ENCODE measurements around the gene EFS. TPM values are rescaled to one million over a fixed set of nuclear protein-coding genes. Genes with fewer than 3 reads are reported as not detected.

EFS gene, protein sequence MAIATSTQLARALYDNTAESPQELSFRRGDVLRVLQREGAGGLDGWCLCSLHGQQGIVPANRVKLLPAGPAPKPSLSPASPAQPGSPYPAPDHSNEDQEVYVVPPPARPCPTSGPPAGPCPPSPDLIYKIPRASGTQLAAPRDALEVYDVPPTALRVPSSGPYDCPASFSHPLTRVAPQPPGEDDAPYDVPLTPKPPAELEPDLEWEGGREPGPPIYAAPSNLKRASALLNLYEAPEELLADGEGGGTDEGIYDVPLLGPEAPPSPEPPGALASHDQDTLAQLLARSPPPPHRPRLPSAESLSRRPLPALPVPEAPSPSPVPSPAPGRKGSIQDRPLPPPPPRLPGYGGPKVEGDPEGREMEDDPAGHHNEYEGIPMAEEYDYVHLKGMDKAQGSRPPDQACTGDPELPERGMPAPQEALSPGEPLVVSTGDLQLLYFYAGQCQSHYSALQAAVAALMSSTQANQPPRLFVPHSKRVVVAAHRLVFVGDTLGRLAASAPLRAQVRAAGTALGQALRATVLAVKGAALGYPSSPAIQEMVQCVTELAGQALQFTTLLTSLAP
- total RNA-seq (2022) (0.14 and 0.16 TPM in 2 replicates), Bru-seq, nascent RNA (percentile 11 among the genes with signal in this experiment), BruChase-seq, experiment 1, labeled RNA remaining after a 2-hour chase (not detected), BruChase-seq, experiment 2, labeled RNA remaining after a 6-hour chase (not detected)
- long read RNA-seq: 0 reads

DNA sequence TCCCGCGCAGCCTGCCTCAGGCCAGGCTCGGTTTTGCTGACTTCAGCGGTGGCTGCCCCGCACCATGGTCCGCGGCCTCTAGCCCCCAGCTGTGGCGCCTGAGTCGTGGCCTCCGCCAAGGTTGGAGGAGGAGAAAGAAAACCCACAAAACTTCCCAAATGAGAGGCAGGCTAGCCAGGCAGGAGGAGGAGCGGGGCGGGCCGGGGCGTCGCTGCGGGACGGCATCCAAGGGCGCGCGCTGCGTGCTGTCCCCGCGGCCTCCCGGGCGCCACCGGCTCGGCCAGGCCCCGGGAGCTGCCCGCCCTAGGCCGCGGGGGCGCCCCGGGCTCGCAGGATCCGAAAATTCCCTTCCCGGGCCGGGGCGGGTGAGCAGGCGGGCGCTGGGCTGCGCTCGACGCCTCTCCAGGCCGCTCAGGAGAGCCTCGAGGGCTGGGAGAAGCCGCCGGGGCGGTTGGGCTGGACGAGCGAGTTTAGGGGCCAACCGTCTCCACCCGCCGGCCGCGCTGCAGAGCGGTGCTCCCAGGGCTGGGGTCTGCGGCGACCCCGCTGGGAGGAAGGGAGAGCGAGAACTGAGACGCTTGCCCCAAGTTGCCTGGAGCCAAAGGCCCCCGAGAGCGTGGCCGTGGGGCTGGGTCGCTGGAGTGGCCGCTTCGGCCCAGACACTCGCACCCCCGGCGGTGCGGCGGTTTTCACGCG, at the start of gene EFS:
TSS of gene EFS (minus strand) at position 137 of the 696 bp plus-strand sequence. CDS start 147 bp downstream, outside the sequence.
- peaks cover 6% of the 10 kb centered on the region for H3K36me3 Mint-ChIP-seq (ENCODE audit: insufficient read depth, unreplicated experiment)
- POLR2A ChIA-PET: no interaction called here
- CTCF ChIA-PET: no interaction called here
- no peak for DNase-seq
- H3K4me1 ChIP-seq: no peaks in the 10 kb centered on the region
- H3K4me1 Mint-ChIP-seq (ENCODE audit: low read depth, unreplicated experiment): no peaks in the 10 kb centered on the region
- H3K4me3 Mint-ChIP-seq (ENCODE audit: unreplicated experiment): peak within 1 kb of the TSS; percentile 20
- no peaks in the 10 kb centered on the region for H3K9me3 ChIP-seq
- H3K9me3 Mint-ChIP-seq (ENCODE audit: unreplicated experiment): no peaks in the 10 kb centered on the region
- intact Hi-C loops (cut with micrococcal nuclease; ENCODE audit: unreplicated experiment): no loop called here
- H3K27me3 ChIP-seq (replicated peaks; ENCODE audit: control insufficient read depth, insufficient read depth, low read length): no peaks in the 10 kb centered on the region
- BruUV-seq (replicated peaks): no TSS peak
- no peak for TF ChIP-seq CTCF (IDR thresholded peaks at IDR 0.05; ENCODE audit: insufficient read depth in 1 of 2, low read depth in 1 of 2, low read length in 1 of 2, severe bottlenecking in 1 of 2, unreplicated experiment in 1 of 2)
- H3K4me3 ChIP-seq (ENCODE audit: low read depth, low read length): no peak within 1 kb of the TSS
- no peak within 1 kb of the TSS for H3K27ac Mint-ChIP-seq (ENCODE audit: unreplicated experiment)
- no peaks in the 10 kb centered on the region for H3K27me3 Mint-ChIP-seq (ENCODE audit: insufficient read depth, unreplicated experiment)
- H3K36me3 ChIP-seq (ENCODE audit: control insufficient read depth, insufficient read depth, low read length): no peaks in the 10 kb centered on the region

DNA sequence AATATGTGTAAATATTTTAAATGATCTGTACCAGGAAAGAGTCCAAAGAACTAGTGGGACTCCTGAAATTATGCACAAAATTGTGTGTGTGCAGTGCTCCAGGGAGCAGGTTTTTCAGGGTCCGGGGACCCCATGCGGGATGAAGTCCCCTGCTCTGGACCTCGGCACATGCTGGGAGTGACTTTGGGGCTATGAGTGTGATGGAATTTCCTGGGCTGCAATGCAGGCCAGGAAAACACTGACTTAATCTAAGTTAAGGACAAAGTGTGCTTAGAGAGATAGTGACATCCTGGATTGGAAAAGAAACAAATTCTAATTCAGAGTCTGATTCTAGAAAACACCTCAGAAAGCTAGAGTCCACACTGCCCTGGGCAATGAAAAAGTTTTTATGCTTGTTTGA, 49.3 kb upstream of the EFS start:
- DNase-seq: no peak
- no peak overlapping the region for H3K4me3 Mint-ChIP-seq (ENCODE audit: unreplicated experiment)
- H3K27me3 Mint-ChIP-seq (ENCODE audit: insufficient read depth, unreplicated experiment): no peaks in the 10 kb centered on the region
- CTCF ChIA-PET: no interaction called here
- no peak overlapping the region for H3K27ac Mint-ChIP-seq (ENCODE audit: unreplicated experiment)
- no peak overlapping the region for H3K4me3 ChIP-seq (ENCODE audit: low read depth, low read length)
- H3K36me3 ChIP-seq (ENCODE audit: control insufficient read depth, insufficient read depth, low read length): no peaks in the 10 kb centered on the region
- TF ChIP-seq CTCF (IDR thresholded peaks at IDR 0.05; ENCODE audit: insufficient read depth in 1 of 2, low read depth in 1 of 2, low read length in 1 of 2, severe bottlenecking in 1 of 2, unreplicated experiment in 1 of 2): no peak
- no peaks in the 10 kb centered on the region for H3K9me3 ChIP-seq
- no TSS peak for BruUV-seq (replicated peaks)
- intact Hi-C loops (cut with micrococcal nuclease; ENCODE audit: unreplicated experiment): no loop called here
- no peaks in the 10 kb centered on the region for H3K27me3 ChIP-seq (replicated peaks; ENCODE audit: control insufficient read depth, insufficient read depth, low read length)
- no peaks in the 10 kb centered on the region for H3K4me1 Mint-ChIP-seq (ENCODE audit: low read depth, unreplicated experiment)
- no peaks in the 10 kb centered on the region for H3K36me3 Mint-ChIP-seq (ENCODE audit: insufficient read depth, unreplicated experiment)
- H3K4me1 ChIP-seq: no peaks in the 10 kb centered on the region
- H3K9me3 Mint-ChIP-seq (ENCODE audit: unreplicated experiment): no peaks in the 10 kb centered on the region
- POLR2A ChIA-PET: no interaction called here

DNA sequence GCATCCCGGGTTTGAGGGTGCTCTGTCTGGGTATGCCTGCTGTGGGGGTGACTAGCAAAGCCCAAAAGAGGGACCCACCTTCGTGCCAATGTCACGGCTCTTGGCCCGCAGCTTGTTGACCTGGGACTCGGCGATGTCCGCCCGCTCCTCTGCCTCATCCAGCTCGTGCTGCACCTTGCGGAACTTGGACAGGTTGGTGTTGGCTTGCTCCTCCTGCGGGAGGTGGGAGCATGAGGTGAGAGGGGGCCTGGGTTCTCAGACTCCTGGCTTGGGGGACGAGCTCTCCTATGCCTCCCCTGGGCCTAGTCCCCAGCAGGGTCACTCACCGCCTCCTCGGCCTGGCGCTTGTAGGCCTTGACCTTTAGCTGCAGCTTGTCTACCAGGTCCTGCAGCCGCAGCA, 48.7 kb upstream of the EFS start:
- H3K9me3 ChIP-seq: no peaks in the 10 kb centered on the region
- no peaks in the 10 kb centered on the region for H3K27me3 ChIP-seq (replicated peaks; ENCODE audit: control insufficient read depth, insufficient read depth, low read length)
- ChIA-PET POLR2A (no interaction called here), CTCF (no interaction called here)
- no peaks in the 10 kb centered on the region for H3K36me3 ChIP-seq (ENCODE audit: control insufficient read depth, insufficient read depth, low read length)
- H3K4me1 ChIP-seq: no peaks in the 10 kb centered on the region
- intact Hi-C loops (cut with micrococcal nuclease; ENCODE audit: unreplicated experiment): no loop called here
- no peak overlapping the region for H3K4me3 ChIP-seq (ENCODE audit: low read depth, low read length)
- no peak for TF ChIP-seq CTCF (IDR thresholded peaks at IDR 0.05; ENCODE audit: insufficient read depth in 1 of 2, low read depth in 1 of 2, low read length in 1 of 2, severe bottlenecking in 1 of 2, unreplicated experiment in 1 of 2)
- H3K9me3 Mint-ChIP-seq (ENCODE audit: unreplicated experiment): no peaks in the 10 kb centered on the region
- no peaks in the 10 kb centered on the region for H3K36me3 Mint-ChIP-seq (ENCODE audit: insufficient read depth, unreplicated experiment)
- peaks cover 3% of the 10 kb centered on the region for H3K27me3 Mint-ChIP-seq (ENCODE audit: insufficient read depth, unreplicated experiment)
- H3K4me1 Mint-ChIP-seq (ENCODE audit: low read depth, unreplicated experiment): no peaks in the 10 kb centered on the region
- no peak overlapping the region for H3K4me3 Mint-ChIP-seq (ENCODE audit: unreplicated experiment)
- H3K27ac Mint-ChIP-seq (ENCODE audit: unreplicated experiment): no peak overlapping the region
- no peak for DNase-seq
- no TSS peak for BruUV-seq (replicated peaks)
